Adipocyte (in vitro differentiated cells): ENCODE measurements around the gene PER3.

Experiments used
- DNase-seq: peaks from one replicate; pipeline ENCODE4 v3.0.0-alpha.2; 2015; ENCODE audit warnings: low read depth
- H3K27me3 ChIP-seq: replicated peaks from 2 replicates; pipeline ENCODE4 v1.7.0; 2013; ENCODE audit warnings: mild to moderate bottlenecking, low read length, moderate library complexity; ENCODE audit not compliant: control insufficient read depth, insufficient read depth
- H3K36me3 ChIP-seq: 2 replicates; pipeline ENCODE4 v1.7.0; 2013; ENCODE audit warnings: low read length, mild to moderate bottlenecking, moderate library complexity; ENCODE audit not compliant: control insufficient read depth, insufficient read depth, severe bottlenecking
- H3K4me1 ChIP-seq: 2 replicates; pipeline ENCODE4 v1.7.0; 2013; ENCODE audit warnings: mild to moderate bottlenecking, low read length, moderate library complexity; ENCODE audit not compliant: control insufficient read depth, insufficient read depth
- H3K4me3 ChIP-seq: 2 replicates; pipeline ENCODE4 v1.7.0; 2013; ENCODE audit warnings: mild to moderate bottlenecking, low read length, moderate library complexity
- H3K9ac ChIP-seq: 2 replicates; pipeline ENCODE4 v1.7.0; 2013; ENCODE audit warnings: mild to moderate bottlenecking, low read length, moderate library complexity
- H3K9me3 ChIP-seq: 2 replicates; pipeline ENCODE4 v1.7.0; 2013; ENCODE audit warnings: mild to moderate bottlenecking, low read length, moderate library complexity; ENCODE audit not compliant: control insufficient read depth

Gene PER3

GRCh38 chr1:7838714-7839113, 54.6 kb downstream of the PER3 start:
- no peak for DNase-seq
- H3K4me1 ChIP-seq = no peaks in the 10 kb centered on the region
- peaks cover 21% of the 10 kb centered on the region for H3K9me3 ChIP-seq
- H3K27me3 ChIP-seq = no peaks in the 10 kb centered on the region
- H3K4me3 ChIP-seq = no peak overlapping the region
- no peak overlapping the region for H3K9ac ChIP-seq
- peaks cover 74% of the 10 kb centered on the region for H3K36me3 ChIP-seq

GRCh38 chr1:7839526-7839925, 55.4 kb downstream of the PER3 start:
- no peak for DNase-seq
- Histone ChIP-seq H3K4me3 (no peak overlapping the region), H3K27me3 (no peaks in the 10 kb centered on the region), H3K4me1 (no peaks in the 10 kb centered on the region), H3K9ac (no peak overlapping the region), H3K36me3 (peaks cover 75% of the 10 kb centered on the region), H3K9me3 (peaks cover 21% of the 10 kb centered on the region)

GRCh38 chr1:7842517-7842916, 58.4 kb downstream of the PER3 start:
- H3K27me3 ChIP-seq = no peaks in the 10 kb centered on the region
- peaks cover 21% of the 10 kb centered on the region for H3K9me3 ChIP-seq
- H3K4me3 ChIP-seq = no peak overlapping the region
- no peak overlapping the region for H3K9ac ChIP-seq
- DNase-seq = no peak
- peaks cover 58% of the 10 kb centered on the region for H3K36me3 ChIP-seq
- peaks cover 6% of the 10 kb centered on the region for H3K4me1 ChIP-seq

GRCh38 chr1:7845761-7846160, 61.7 kb downstream of the PER3 start:
- Histone ChIP-seq H3K4me1 (peaks cover 10% of the 10 kb centered on the region), H3K27me3 (no peaks in the 10 kb centered on the region), H3K36me3 (peaks cover 26% of the 10 kb centered on the region), H3K9ac (no peak overlapping the region), H3K4me3 (no peak overlapping the region), H3K9me3 (no peaks in the 10 kb centered on the region)
- peak; percentile 4 for DNase-seq

GRCh38 chr1:7846656-7847055, 62.6 kb downstream of the PER3 start:
- peaks cover 20% of the 10 kb centered on the region for H3K36me3 ChIP-seq

GRCh38 chr1:7847599-7847998, 63.5 kb downstream of the PER3 start:
- H3K4me3 ChIP-seq = peak overlapping the region; percentile 52
- peaks cover 10% of the 10 kb centered on the region for H3K4me1 ChIP-seq
- H3K27me3 ChIP-seq = no peaks in the 10 kb centered on the region
- H3K9ac ChIP-seq = no peak overlapping the region
- no peaks in the 10 kb centered on the region for H3K9me3 ChIP-seq
- peak; percentile 55 for DNase-seq
- peaks cover 14% of the 10 kb centered on the region for H3K36me3 ChIP-seq

More at GRCh38 chr1:7846656-7847055, 62.6 kb downstream of the PER3 start:
- no peaks in the 10 kb centered on the region for H3K9me3 ChIP-seq
- H3K4me1 ChIP-seq = peaks cover 10% of the 10 kb centered on the region
- DNase-seq = no peak
- H3K27me3 ChIP-seq = no peaks in the 10 kb centered on the region
- no peak overlapping the region for H3K4me3 ChIP-seq
- H3K9ac ChIP-seq = no peak overlapping the region

- H3K36me3 ChIP-seq = no peaks in the 10 kb centered on the region
- no peak overlapping the region for H3K9ac ChIP-seq
- H3K4me1 ChIP-seq = peaks cover 10% of the 10 kb centered on the region
- no peaks in the 10 kb centered on the region for H3K27me3 ChIP-seq
- H3K9me3 ChIP-seq = no peaks in the 10 kb centered on the region
- no peak overlapping the region for H3K4me3 ChIP-seq
- DNase-seq = no peak
These were observed 66.7 kb downstream of the PER3 start for GRCh38 chr1:7850786-7851185.

GRCh38 chr1:7852804-7853683, 69.0 kb downstream of the PER3 start, which contains the start of gene UTS2:
TSS of gene UTS2 (minus strand) at chr1:7853065. CDS start at chr1:7853003, 62 bp downstream.
- Histone ChIP-seq H3K36me3 (no peaks in the 10 kb centered on the region), H3K27me3 (no peaks in the 10 kb centered on the region), H3K9me3 (no peaks in the 10 kb centered on the region), H3K4me3 (no peak within 1 kb of the TSS), H3K9ac (no peak within 1 kb of the TSS), H3K4me1 (no peaks in the 10 kb centered on the region)
- no peak for DNase-seq

GRCh38 chr1:7853684-7854026, 69.6 kb downstream of the PER3 start:
- Histone ChIP-seq H3K4me3 (no peak overlapping the region), H3K36me3 (no peaks in the 10 kb centered on the region), H3K27me3 (no peaks in the 10 kb centered on the region), H3K9ac (no peak overlapping the region), H3K4me1 (no peaks in the 10 kb centered on the region), H3K9me3 (no peaks in the 10 kb centered on the region)
- DNase-seq = no peak

GRCh38 chr1:7856345-7856744, 72.3 kb downstream of the PER3 start:
- H3K9ac ChIP-seq = no peak overlapping the region
- H3K36me3 ChIP-seq = no peaks in the 10 kb centered on the region
- DNase-seq = no peak
- H3K4me3 ChIP-seq = no peak overlapping the region
- no peaks in the 10 kb centered on the region for H3K27me3 ChIP-seq
- no peaks in the 10 kb centered on the region for H3K9me3 ChIP-seq
- H3K4me1 ChIP-seq = no peaks in the 10 kb centered on the region

- Histone ChIP-seq H3K27me3 (no peaks in the 10 kb centered on the region), H3K9ac (no peak overlapping the region), H3K4me3 (no peak overlapping the region), H3K36me3 (no peaks in the 10 kb centered on the region), H3K9me3 (no peaks in the 10 kb centered on the region), H3K4me1 (no peaks in the 10 kb centered on the region)
- no peak for DNase-seq
These were observed 72.9 kb downstream of the PER3 start for GRCh38 chr1:7857000-7857399.

GRCh38 chr1:7857985-7858384, 73.9 kb downstream of the PER3 start:
- H3K9me3 ChIP-seq = no peaks in the 10 kb centered on the region
- H3K36me3 ChIP-seq = no peaks in the 10 kb centered on the region
- no peak for DNase-seq
- no peak overlapping the region for H3K9ac ChIP-seq
- no peak overlapping the region for H3K4me3 ChIP-seq
- H3K27me3 ChIP-seq = no peaks in the 10 kb centered on the region
- H3K4me1 ChIP-seq = no peaks in the 10 kb centered on the region
